Measurements from ENCODE around the gene PKD1L1. TPM values are rescaled to one million over a fixed set of nuclear protein-coding genes. Genes with fewer than 3 reads are reported as not detected.

Gene PKD1L1
- total RNA-seq, 1 experiment from 2014 or later = 0.17 TPM

- H3K4me3 Mint-ChIP-seq = no peak overlapping the region
- H3K4me1 Mint-ChIP-seq = peaks cover 0 to 4% of the 10 kb centered on the region in 2 experiments; a peak in 1 of 4 replicates
- WGBS (ENCODE audit: extremely low coverage, insufficient read length, low lambda C conversion rate) = no CpG with 5 or more reads among the region's 5 CpGs
These were observed 74.5 kb downstream of the PKD1L1 start for GRCh38 chr7:47873762-47874161.

More at GRCh38 chr7:47873762-47874161, 74.5 kb downstream of the PKD1L1 start:
- no peaks in the 10 kb centered on the region for H3K79me2 ChIP-seq (ENCODE audit: insufficient read depth, low read length)
- H2BK120ac ChIP-seq (ENCODE audit: low read depth, low read length, poor library complexity, severe bottlenecking) = no peak overlapping the region
- H3K4ac ChIP-seq (ENCODE audit: low read depth, low read length) = no peak overlapping the region
- H3K9ac ChIP-seq (ENCODE audit: extremely low read depth, insufficient read length, low read length) = no peak overlapping the region
- no peak overlapping the region for H2AFZ ChIP-seq (ENCODE audit: low read length)
- no peak overlapping the region for H4K8ac ChIP-seq (replicated peaks; ENCODE audit: insufficient read length, low read depth, low read length)
- no peak overlapping the region for H2BK15ac ChIP-seq (ENCODE audit: low read depth, low read length)
- no peak overlapping the region for H4K91ac ChIP-seq (ENCODE audit: insufficient read length, low read depth, low read length)
- H3K23ac ChIP-seq (ENCODE audit: insufficient read length, low read depth, low read length) = no peak overlapping the region
- no peak for TF ChIP-seq CTCF (conservative IDR thresholded peaks at IDR 0.05)
- H3T11ph ChIP-seq (ENCODE audit: low read length) = no peak overlapping the region
- no peak overlapping the region for H3K14ac ChIP-seq (ENCODE audit: insufficient read depth, low read length)
- H3K4me2 ChIP-seq (ENCODE audit: insufficient read depth, insufficient read length, low read length) = no peak overlapping the region
- H3K79me1 ChIP-seq (ENCODE audit: insufficient read depth, low read depth, low read length, poor library complexity, severe bottlenecking) = no peaks in the 10 kb centered on the region
- H4K20me1 ChIP-seq (ENCODE audit: control insufficient read depth, insufficient read depth, insufficient read length) = no peaks in the 10 kb centered on the region
- no peak overlapping the region for H4K5ac ChIP-seq (ENCODE audit: insufficient read length, low read depth, low read length)
- H2BK5ac ChIP-seq (ENCODE audit: insufficient read length, low read length) = no peak overlapping the region
- H3K27me3 ChIP-seq (ENCODE audit: insufficient read depth, low read length) = no peaks in the 10 kb centered on the region
- DNase-seq = no peak
- no peaks in the 10 kb centered on the region for H3K4me1 ChIP-seq (ENCODE audit: insufficient read depth, low read length)
- H3K23me2 ChIP-seq (ENCODE audit: insufficient read length, low read depth, low read length, poor library complexity, severe bottlenecking) = no peaks in the 10 kb centered on the region
- Mint-ChIP-seq H3K27ac (no peak overlapping the region), H3K36me3 (ENCODE audit: insufficient read depth in 1 of 3, low read depth in 3 of 3) (no peaks in the 10 kb centered on the region), H3K9me3 (no peaks in the 10 kb centered on the region), H3K27me3 (ENCODE audit: low read depth) (peaks cover 1% of the 10 kb centered on the region; the same call in 1 of the 2 replicates)
- H3K27ac ChIP-seq (ENCODE audit: insufficient read length, low read depth, low read length) = no peak overlapping the region
- H2AK5ac ChIP-seq (ENCODE audit: insufficient read length, low read length) = no peak overlapping the region
- no peak overlapping the region for H2BK20ac ChIP-seq (ENCODE audit: low read depth, low read length, poor library complexity, severe bottlenecking)
- no peak overlapping the region for H3K18ac ChIP-seq (ENCODE audit: insufficient read length, low read depth, low read length)
- H3K9me3 ChIP-seq (ENCODE audit: control insufficient read depth, low read depth, low read length) = no peaks in the 10 kb centered on the region
- H3K56ac ChIP-seq (ENCODE audit: insufficient read length, low read depth, low read length) = no peak overlapping the region
- no peak overlapping the region for H2BK12ac ChIP-seq (ENCODE audit: insufficient read length, low read depth, low read length)
